Stimulated activated CD4-positive, alpha-beta T cell treated with anti-CD3 and anti-CD28 coated beads, TNF-alpha, amount 100 ng/mL, for 1 hour (primary cell): ENCODE data around the gene HPCAL4.

Source experiments
- DNase-seq, 3 donors: peaks; one replicate each; pipeline ENCODE4 v3.0.0-alpha.2; 2020; ENCODE audit warnings: low read depth in 3 of 3, low spot score in 1 of 3

HPCAL4 gene

GRCh38 chr1:39631361-39632322, 59.6 kb downstream of the HPCAL4 start:
- DNase-seq, result no peak

- no peak for DNase-seq
These were observed 62.4 kb downstream of the HPCAL4 start for GRCh38 chr1:39628807-39629350.
